ENCODE data around the gene TRABD.
"Not testable (repeated sequence)": the region's sequence is repeated elsewhere in the genome, so short reads cannot be mapped to it uniquely, and the experiment has no call there.

DNA sequence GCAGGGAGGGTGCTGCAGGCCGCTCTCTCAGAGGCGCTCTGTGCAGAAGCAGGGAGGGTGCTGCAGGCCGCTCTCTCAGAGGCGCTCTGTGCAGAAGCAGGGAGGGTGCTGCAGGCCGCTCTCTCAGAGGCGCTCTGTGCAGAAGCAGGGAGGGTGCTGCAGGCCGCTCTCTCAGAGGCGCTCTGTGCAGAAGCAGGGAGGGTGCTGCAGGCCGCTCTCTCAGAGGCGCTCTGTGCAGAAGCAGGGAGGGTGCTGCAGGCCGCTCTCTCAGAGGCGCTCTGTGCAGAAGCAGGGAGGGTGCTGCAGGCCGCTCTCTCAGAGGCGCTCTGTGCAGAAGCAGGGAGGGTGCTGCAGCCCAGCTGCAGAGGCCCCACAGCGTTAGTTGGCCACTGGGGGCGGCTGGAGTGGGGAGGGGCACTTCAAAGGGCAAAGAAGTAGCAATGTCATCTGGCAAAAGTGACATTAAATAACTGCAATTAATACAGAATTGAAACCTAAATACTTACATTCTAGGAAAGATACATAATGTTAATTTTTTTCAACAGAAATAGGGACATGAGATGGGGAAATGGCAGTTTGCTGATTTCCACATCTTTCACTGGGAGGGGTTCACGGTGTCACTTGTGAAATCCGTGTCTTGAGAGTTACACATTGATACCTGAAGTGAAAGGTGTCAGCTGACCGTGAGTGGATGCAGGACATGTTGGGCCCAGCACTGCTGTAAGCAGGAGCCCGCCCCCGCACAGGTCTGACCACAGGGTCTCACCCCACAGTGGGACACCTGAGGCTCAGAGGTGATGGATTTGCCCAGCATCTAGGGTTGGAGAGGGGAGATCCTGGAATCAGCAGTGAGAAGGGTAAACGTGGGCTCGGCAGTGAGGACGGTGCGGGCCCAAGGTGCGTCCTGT is 38.2 kb upstream of the TRABD start:
- not testable (repeated sequence) for TF ChIP-seq CTCF (conservative IDR thresholded peaks at IDR 0.05); ZFX (IDR thresholded peaks at IDR 0.05)

All from C4-2B (cell line).